HG02970 (cell line): ENCODE data around the gene KLHL29.

Experiments
- ATAC-seq: cut with Tn5 transposase; IDR thresholded peaks from one replicate; pipeline ENCODE4 v1.9.1; 2021; ENCODE audit warnings: mild to moderate bottlenecking, moderate library complexity, moderate number of reproducible peaks; ENCODE audit not compliant: unreplicated experiment, low FRiP score

The KLHL29 gene

GRCh38 chr2:23757686-23758433 lies 372.9 kb downstream of the KLHL29 start:
- ATAC-seq = no peak
